NT2/D1 (cell line): Measurements from ENCODE around the gene OPCML.

Source experiments
- YY1 ChIP-seq: IDR thresholded peaks from 2 replicates; pipeline ENCODE4 v1.6.1; 2011; ENCODE audit not compliant: insufficient read length, insufficient read depth
- ZNF274 ChIP-seq: IDR thresholded peaks from 2 replicates; pipeline ENCODE4 v1.6.1; 2011; ENCODE audit warnings: mild to moderate bottlenecking, low read depth, low read length

DNA sequence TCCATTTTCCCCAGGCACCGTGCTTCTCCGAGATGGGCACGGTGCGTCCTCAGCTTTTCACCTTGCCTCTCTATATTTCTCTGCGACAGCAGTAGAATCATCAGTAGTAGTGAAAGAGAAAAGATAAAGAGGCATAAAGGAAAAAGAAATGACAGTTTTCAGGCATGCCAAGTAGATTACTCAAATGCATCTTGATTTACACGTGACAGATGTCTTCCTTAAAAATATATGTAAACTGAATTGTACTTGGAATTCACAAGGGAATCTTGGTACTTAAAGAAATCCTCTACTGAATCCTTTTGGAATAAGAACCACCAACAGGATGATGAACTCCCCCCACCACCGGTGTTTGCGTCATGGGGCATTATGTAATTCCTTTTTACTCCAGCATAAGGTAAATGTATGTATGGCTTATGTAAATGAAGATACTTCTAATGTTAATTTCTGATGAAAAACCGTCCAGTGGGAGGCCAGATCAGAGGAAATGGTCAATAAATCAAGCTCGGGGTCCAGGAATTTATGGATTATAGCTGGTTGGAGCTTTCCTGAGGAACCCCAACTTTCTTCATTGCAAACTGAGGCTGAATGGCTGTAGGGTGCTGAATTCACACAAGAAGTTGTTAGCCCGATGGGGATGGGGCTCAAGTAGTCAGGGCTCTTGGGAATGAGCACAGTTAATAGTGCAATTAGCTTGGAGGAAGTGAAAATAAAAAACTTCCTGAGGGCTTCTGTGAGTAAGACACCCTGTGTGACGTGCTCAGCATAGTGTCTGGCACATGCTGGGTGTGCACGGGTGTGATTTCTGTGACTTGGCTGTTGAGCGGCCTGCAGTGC is 630.4 kb downstream of the OPCML start:
- TF ChIP-seq ZNF274 (no peak), YY1 (no peak)
